Suppressor macrophage (primary cell): ENCODE measurements around the gene TMEM178B.
"Not testable (repeated sequence)": the region's sequence is repeated elsewhere in the genome, so short reads cannot be mapped to it uniquely, and the experiment has no call there.

Experiments
- DNase-seq, 4 experiments: peaks; one replicate each; pipeline ENCODE4 v3.0.0-alpha.2; 2020 to 2022

TMEM178B gene

GRCh38 chr7:141144921-141145629, 71.2 kb downstream of the TMEM178B start:
- DNase-seq = no peak

- DNase-seq = no peak
Measured at GRCh38 chr7:141145630-141145982, 71.7 kb downstream of the TMEM178B start.

GRCh38 chr7:141147482-141147881, 73.6 kb downstream of the TMEM178B start:
- no peak for DNase-seq

GRCh38 chr7:141150465-141150864, 76.6 kb downstream of the TMEM178B start:
- no peak for DNase-seq

- DNase-seq = no peak
Measured at GRCh38 chr7:141151746-141152145, 77.9 kb downstream of the TMEM178B start.

- no peak for DNase-seq
Measured at GRCh38 chr7:141153231-141153630, 79.4 kb downstream of the TMEM178B start.

- no peak for DNase-seq
Measured at GRCh38 chr7:141154131-141154732, 80.4 kb downstream of the TMEM178B start.

- DNase-seq = no peak
Measured at GRCh38 chr7:141156407-141156806, 82.5 kb downstream of the TMEM178B start.

- peak; percentile 4 to 45 (median 40) for DNase-seq
Measured at GRCh38 chr7:141157138-141157765, 83.4 kb downstream of the TMEM178B start.

- peak; percentile 30 to 53 (median 42) for DNase-seq
Measured at GRCh38 chr7:141158561-141158960, 84.7 kb downstream of the TMEM178B start.

- DNase-seq = no peak
Measured at GRCh38 chr7:141160246-141160860, 86.5 kb downstream of the TMEM178B start.

- no peak for DNase-seq
Measured at GRCh38 chr7:141161550-141162535, 88.0 kb downstream of the TMEM178B start.

GRCh38 chr7:141165521-141165920, 91.7 kb downstream of the TMEM178B start:
- DNase-seq = no peak

GRCh38 chr7:141166926-141167325, 93.1 kb downstream of the TMEM178B start:
- no peak for DNase-seq

- no peak for DNase-seq
Measured at GRCh38 chr7:141167381-141167964, 93.6 kb downstream of the TMEM178B start.

- not testable (repeated sequence) for DNase-seq
Measured at GRCh38 chr7:141169157-141169556, 95.3 kb downstream of the TMEM178B start.

GRCh38 chr7:141175728-141176127, 101.9 kb downstream of the TMEM178B start:
- DNase-seq = not testable (repeated sequence)

GRCh38 chr7:141177120-141177519, 103.3 kb downstream of the TMEM178B start:
- DNase-seq = not testable (repeated sequence)

GRCh38 chr7:141178486-141179135, 104.7 kb downstream of the TMEM178B start:
- no peak for DNase-seq

GRCh38 chr7:141181812-141182211, 107.9 kb downstream of the TMEM178B start:
- DNase-seq = no peak

GRCh38 chr7:141184532-141185190, 110.8 kb downstream of the TMEM178B start:
- no peak for DNase-seq
